MM.1S (cell line): Measurements from ENCODE around the gene DKKL1.
A peak's percentile ranks its signal among the peaks of the same experiment; 100 is the strongest.

Experiments
- EZH2phosphoT487 ChIP-seq: fragments of 300-600 bp; sonication (generic); IDR thresholded peaks from 2 replicates; pipeline ENCODE4 v1.6.1; 2018; ENCODE audit warnings: antibody characterized with exemption, low read length
- TF ChIP-seq, protein P1 (sequence below): fragments of 300-600 bp; sonication (generic); IDR thresholded peaks from 2 replicates; pipeline ENCODE4 v1.5.1; 2016; ENCODE audit warnings: antibody characterized with exemption, low read length, mixed read lengths

DNA sequence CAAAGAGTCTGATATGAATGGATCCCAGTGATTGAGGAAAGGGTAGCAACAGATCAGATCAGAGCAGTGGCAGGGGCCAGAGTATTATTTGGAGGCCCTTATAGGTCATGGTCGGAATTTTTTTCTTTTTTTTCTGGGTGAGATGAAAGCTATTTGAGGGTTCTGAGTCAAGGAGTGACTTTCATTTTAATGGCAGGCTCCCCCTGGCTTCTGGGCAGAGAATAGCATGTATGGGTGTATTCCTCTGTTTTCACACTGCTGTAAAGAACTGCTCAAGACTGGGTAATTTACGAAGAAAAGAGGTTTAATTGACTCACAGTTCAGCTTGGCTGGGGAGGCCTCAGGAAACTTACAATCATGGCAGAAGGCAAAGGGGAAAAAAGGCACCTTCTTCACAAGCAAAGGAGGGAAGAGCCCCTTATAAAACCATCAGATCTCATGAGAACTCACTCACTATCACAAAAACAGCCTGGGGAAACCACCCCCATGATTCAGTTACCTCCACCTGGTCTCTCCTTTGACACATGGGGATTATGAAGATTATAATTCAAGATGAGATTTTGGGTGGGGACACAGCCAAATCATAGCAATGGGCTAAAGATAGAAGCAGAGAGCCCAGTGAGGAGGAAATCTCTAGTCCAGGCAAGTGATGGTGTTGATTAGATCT is 35.7 kb upstream of the DKKL1 start:
- TF ChIP-seq EZH2phosphoT487: no peak
- TF ChIP-seq, protein P1, sequence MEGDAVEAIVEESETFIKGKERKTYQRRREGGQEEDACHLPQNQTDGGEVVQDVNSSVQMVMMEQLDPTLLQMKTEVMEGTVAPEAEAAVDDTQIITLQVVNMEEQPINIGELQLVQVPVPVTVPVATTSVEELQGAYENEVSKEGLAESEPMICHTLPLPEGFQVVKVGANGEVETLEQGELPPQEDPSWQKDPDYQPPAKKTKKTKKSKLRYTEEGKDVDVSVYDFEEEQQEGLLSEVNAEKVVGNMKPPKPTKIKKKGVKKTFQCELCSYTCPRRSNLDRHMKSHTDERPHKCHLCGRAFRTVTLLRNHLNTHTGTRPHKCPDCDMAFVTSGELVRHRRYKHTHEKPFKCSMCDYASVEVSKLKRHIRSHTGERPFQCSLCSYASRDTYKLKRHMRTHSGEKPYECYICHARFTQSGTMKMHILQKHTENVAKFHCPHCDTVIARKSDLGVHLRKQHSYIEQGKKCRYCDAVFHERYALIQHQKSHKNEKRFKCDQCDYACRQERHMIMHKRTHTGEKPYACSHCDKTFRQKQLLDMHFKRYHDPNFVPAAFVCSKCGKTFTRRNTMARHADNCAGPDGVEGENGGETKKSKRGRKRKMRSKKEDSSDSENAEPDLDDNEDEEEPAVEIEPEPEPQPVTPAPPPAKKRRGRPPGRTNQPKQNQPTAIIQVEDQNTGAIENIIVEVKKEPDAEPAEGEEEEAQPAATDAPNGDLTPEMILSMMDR: peak; percentile 64
